ENCODE data around the gene ZFP36L1.

Gene ZFP36L1

DNA sequence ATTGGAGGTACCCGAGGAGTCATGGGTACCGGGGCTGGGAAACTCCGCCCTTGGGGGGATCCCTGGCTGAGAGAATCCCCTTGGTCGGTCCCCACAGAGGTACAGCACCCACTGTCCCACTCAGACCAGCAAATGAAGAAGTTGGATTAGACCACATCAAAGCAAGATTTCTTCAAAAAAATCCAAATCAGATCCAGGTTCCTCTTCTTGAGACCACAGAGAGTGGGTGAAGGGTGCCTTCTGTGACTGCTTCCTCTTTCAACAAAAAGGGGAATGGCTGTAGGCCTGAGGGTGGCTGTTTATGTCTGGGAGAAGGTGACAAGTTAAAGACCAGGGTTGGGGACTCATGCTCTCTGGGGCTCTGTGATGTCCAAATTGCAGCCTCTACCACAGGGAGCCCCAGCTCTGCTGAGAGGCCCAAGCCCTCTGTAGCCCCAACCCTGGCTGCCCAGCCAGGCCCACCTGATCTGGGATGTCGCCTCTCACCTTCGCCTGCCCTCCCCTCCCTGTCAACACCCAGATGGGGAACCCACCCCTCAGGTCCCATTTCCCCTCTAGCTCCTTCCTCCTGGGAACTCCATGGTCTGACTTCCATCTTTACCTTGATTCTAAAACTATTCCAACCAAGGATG lies 50.9 kb downstream of the ZFP36L1 start:
- no peak overlapping the region for H3K4me3 ChIP-seq (ENCODE audit: low read depth, low read length)
- H2BK120ac ChIP-seq (ENCODE audit: insufficient read depth, low read length, poor library complexity), result no peak overlapping the region
- H2AK5ac ChIP-seq (ENCODE audit: low read length), result no peak overlapping the region
- H3K4me2 ChIP-seq (ENCODE audit: low read length), result no peak overlapping the region
- H3K79me2 ChIP-seq (ENCODE audit: control insufficient read depth, insufficient read depth, low read length, poor library complexity), result no peaks in the 10 kb centered on the region
- no peak overlapping the region for H3K18ac ChIP-seq (ENCODE audit: low read length)
- no peak overlapping the region for H4K91ac ChIP-seq (ENCODE audit: low read depth, low read length)
- peaks cover 0 to under 1% of the 10 kb centered on the region in 2 experiments for H3K4me1 ChIP-seq (ENCODE audit: control insufficient read depth in 1 of 2, insufficient read depth in 2 of 2, low read length in 2 of 2)
- DNase-seq, result peak; percentile 31 to 55
- no peak overlapping the region for H4K8ac ChIP-seq (ENCODE audit: low read depth, low read length)
- H2BK5ac ChIP-seq (ENCODE audit: low read depth, low read length, poor library complexity), result no peak overlapping the region
- H3K36me3 ChIP-seq (ENCODE audit: control insufficient read depth in 1 of 2, insufficient read depth in 2 of 2, low read length in 2 of 2), result no peaks in the 10 kb centered on the region
- no peaks in the 10 kb centered on the region for H3K27me3 ChIP-seq (ENCODE audit: insufficient read depth, low read length)
- H3K27ac ChIP-seq (ENCODE audit: low read depth, low read length), result no peak overlapping the region
- H2AFZ ChIP-seq (ENCODE audit: insufficient read depth, low read length, poor library complexity), result no peak overlapping the region
- no peak overlapping the region for H2BK12ac ChIP-seq (ENCODE audit: low read length)
- H3K79me1 ChIP-seq (ENCODE audit: low read length), result peaks cover 1% of the 10 kb centered on the region
- no peak overlapping the region for H3K4ac ChIP-seq (ENCODE audit: low read depth, low read length)
- H4K12ac ChIP-seq (ENCODE audit: low read depth, low read length), result no peak overlapping the region
- no CpG with 5 or more reads among the region's 6 CpGs for WGBS (ENCODE audit: extremely low coverage, insufficient coverage, insufficient read length)
- no peak overlapping the region for H3K23ac ChIP-seq (ENCODE audit: low read length)
- no peak overlapping the region for H3K9ac ChIP-seq (ENCODE audit: low read length)
- no peak overlapping the region for H3K14ac ChIP-seq (ENCODE audit: low read length)
- H3K9me3 ChIP-seq (ENCODE audit: insufficient read depth, low read depth, low read length), result no peaks in the 10 kb centered on the region

DNA sequence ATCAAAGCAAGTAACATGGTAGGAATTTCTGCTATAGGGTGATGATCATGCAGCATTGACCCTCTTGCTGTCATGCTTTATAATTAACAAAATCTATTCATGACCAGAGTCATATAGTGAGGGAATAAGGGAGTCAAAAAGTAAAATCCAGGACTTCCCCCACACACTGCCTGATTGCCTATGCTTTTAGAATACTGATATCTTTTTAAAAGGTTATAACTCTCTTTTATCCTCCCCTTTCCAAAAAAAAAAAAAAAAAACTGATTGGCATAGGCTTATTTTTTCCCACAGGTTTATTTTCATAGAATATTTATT lies 51.4 kb downstream of the ZFP36L1 start:
- H2BK120ac ChIP-seq (ENCODE audit: insufficient read depth, low read length, poor library complexity), result no peak overlapping the region
- H3K36me3 ChIP-seq (ENCODE audit: control insufficient read depth in 1 of 2, insufficient read depth in 2 of 2, low read length in 2 of 2), result no peaks in the 10 kb centered on the region
- no peak overlapping the region for H4K12ac ChIP-seq (ENCODE audit: low read depth, low read length)
- no peaks in the 10 kb centered on the region for H3K27me3 ChIP-seq (ENCODE audit: insufficient read depth, low read length)
- H3K18ac ChIP-seq (ENCODE audit: low read length), result no peak overlapping the region
- H3K4me2 ChIP-seq (ENCODE audit: low read length), result no peak overlapping the region
- H3K14ac ChIP-seq (ENCODE audit: low read length), result no peak overlapping the region
- peaks cover 4 to 5% of the 10 kb centered on the region in 2 experiments for H3K4me1 ChIP-seq (ENCODE audit: control insufficient read depth in 1 of 2, insufficient read depth in 2 of 2, low read length in 2 of 2)
- H4K8ac ChIP-seq (ENCODE audit: low read depth, low read length), result no peak overlapping the region
- H3K79me2 ChIP-seq (ENCODE audit: control insufficient read depth, insufficient read depth, low read length, poor library complexity), result no peaks in the 10 kb centered on the region
- no peak overlapping the region for H2BK12ac ChIP-seq (ENCODE audit: low read length)
- no peak overlapping the region for H4K91ac ChIP-seq (ENCODE audit: low read depth, low read length)
- no peak overlapping the region for H2AK5ac ChIP-seq (ENCODE audit: low read length)
- H3K27ac ChIP-seq (ENCODE audit: low read depth, low read length), result no peak overlapping the region
- H3K79me1 ChIP-seq (ENCODE audit: low read length), result peaks cover 2% of the 10 kb centered on the region
- H3K9me3 ChIP-seq (ENCODE audit: insufficient read depth, low read depth, low read length), result no peaks in the 10 kb centered on the region
- H3K4ac ChIP-seq (ENCODE audit: low read depth, low read length), result no peak overlapping the region
- no peak for DNase-seq
- H3K23ac ChIP-seq (ENCODE audit: low read length), result no peak overlapping the region
- H3K4me3 ChIP-seq (ENCODE audit: low read depth, low read length), result no peak overlapping the region
- no peak overlapping the region for H3K9ac ChIP-seq (ENCODE audit: low read length)
- H2BK5ac ChIP-seq (ENCODE audit: low read depth, low read length, poor library complexity), result no peak overlapping the region
- H2AFZ ChIP-seq (ENCODE audit: insufficient read depth, low read length, poor library complexity), result no peak overlapping the region

DNA sequence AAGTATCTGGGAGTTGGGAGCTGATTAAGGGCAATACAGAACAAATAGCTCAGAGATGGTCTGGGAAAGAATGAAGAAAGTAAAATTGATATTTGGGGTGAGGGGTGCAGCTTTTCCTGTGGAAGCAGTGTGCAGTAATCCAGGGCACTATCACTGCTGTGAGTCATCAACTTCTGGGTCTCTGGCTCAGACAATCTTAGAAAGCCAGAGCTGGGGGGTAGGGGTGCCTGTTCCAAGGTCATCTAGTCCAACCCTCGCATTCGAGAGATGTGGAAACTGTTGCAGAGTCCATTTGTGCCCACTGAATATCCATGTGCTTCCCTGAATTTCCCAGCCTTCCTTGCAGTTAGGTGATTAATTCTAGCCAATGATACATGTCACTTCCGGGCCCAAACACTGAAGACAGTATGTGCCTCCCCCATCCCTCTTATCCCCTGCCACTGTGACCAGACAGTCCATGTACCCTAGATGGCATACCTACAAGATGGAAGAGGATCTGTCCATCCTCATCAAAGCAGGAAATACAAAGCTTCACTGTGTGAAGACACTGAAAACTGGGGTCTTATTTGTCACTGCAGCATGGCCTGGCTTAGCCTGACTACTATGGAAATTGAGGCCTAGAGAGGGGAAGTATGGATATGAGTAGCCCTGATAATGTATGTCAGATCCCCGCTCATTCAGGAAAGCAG lies 51.9 kb downstream of the ZFP36L1 start:
- H3K79me2 ChIP-seq (ENCODE audit: control insufficient read depth, insufficient read depth, low read length, poor library complexity), result no peaks in the 10 kb centered on the region
- no peak overlapping the region for H2BK5ac ChIP-seq (ENCODE audit: low read depth, low read length, poor library complexity)
- no peaks in the 10 kb centered on the region for H3K27me3 ChIP-seq (ENCODE audit: insufficient read depth, low read length)
- H3K14ac ChIP-seq (ENCODE audit: low read length), result no peak overlapping the region
- no peak overlapping the region for H4K12ac ChIP-seq (ENCODE audit: low read depth, low read length)
- H2BK12ac ChIP-seq (ENCODE audit: low read length), result no peak overlapping the region
- H2AFZ ChIP-seq (ENCODE audit: insufficient read depth, low read length, poor library complexity), result no peak overlapping the region
- no peak overlapping the region for H2AK5ac ChIP-seq (ENCODE audit: low read length)
- H3K36me3 ChIP-seq (ENCODE audit: control insufficient read depth in 1 of 2, insufficient read depth in 2 of 2, low read length in 2 of 2), result no peaks in the 10 kb centered on the region
- H3K23ac ChIP-seq (ENCODE audit: low read length), result no peak overlapping the region
- no CpG with 5 or more reads among the region's 4 CpGs for WGBS (ENCODE audit: extremely low coverage, insufficient coverage, insufficient read length)
- H3K9ac ChIP-seq (ENCODE audit: low read length), result no peak overlapping the region
- H3K9me3 ChIP-seq (ENCODE audit: insufficient read depth, low read depth, low read length), result no peaks in the 10 kb centered on the region
- peaks cover 7% of the 10 kb centered on the region for H3K79me1 ChIP-seq (ENCODE audit: low read length)
- H2BK120ac ChIP-seq (ENCODE audit: insufficient read depth, low read length, poor library complexity), result no peak overlapping the region
- no peak overlapping the region for H4K91ac ChIP-seq (ENCODE audit: low read depth, low read length)
- DNase-seq, result no peak
- H3K18ac ChIP-seq (ENCODE audit: low read length), result no peak overlapping the region
- no peak overlapping the region for H4K8ac ChIP-seq (ENCODE audit: low read depth, low read length)
- no peak overlapping the region for H3K4me2 ChIP-seq (ENCODE audit: low read length)
- H3K4ac ChIP-seq (ENCODE audit: low read depth, low read length), result no peak overlapping the region
- no peak overlapping the region for H3K27ac ChIP-seq (ENCODE audit: low read depth, low read length)
- no peak overlapping the region for H3K4me3 ChIP-seq (ENCODE audit: low read depth, low read length)
- peaks cover 7 to 8% of the 10 kb centered on the region in 2 experiments for H3K4me1 ChIP-seq (ENCODE audit: control insufficient read depth in 1 of 2, insufficient read depth in 2 of 2, low read length in 2 of 2)

DNA sequence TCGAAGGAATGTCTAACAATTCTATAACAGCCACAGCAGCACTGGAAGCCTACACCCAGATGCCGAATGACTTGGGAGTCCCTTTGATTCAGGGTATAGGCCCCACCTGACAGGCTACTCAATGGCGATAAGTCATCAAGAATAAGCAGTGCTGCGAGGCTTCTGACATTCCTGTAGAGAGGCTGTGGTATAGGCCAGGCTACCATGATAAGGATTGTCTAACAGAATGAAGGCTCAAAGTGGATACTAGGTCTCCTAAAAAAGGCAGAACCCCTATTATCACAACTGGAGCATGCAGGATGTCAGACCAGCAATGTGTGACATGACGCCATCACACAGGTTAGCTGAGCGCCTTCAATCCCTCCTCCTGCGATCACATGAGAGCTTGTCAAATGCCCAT lies 53.2 kb downstream of the ZFP36L1 start:
- H3K4me1 ChIP-seq (ENCODE audit: control insufficient read depth in 1 of 2, insufficient read depth in 2 of 2, low read length in 2 of 2), result peaks cover 7 to 8% of the 10 kb centered on the region in 2 experiments
- H3K4me3 ChIP-seq (ENCODE audit: low read depth, low read length), result no peak overlapping the region
- no peak overlapping the region for H3K14ac ChIP-seq (ENCODE audit: low read length)
- no peak overlapping the region for H2BK5ac ChIP-seq (ENCODE audit: low read depth, low read length, poor library complexity)
- H3K36me3 ChIP-seq (ENCODE audit: control insufficient read depth in 1 of 2, insufficient read depth in 2 of 2, low read length in 2 of 2), result no peaks in the 10 kb centered on the region
- H2AFZ ChIP-seq (ENCODE audit: insufficient read depth, low read length, poor library complexity), result no peak overlapping the region
- no peak for DNase-seq
- no peak overlapping the region for H3K9ac ChIP-seq (ENCODE audit: low read length)
- H3K27ac ChIP-seq (ENCODE audit: low read depth, low read length), result no peak overlapping the region
- H2BK12ac ChIP-seq (ENCODE audit: low read length), result no peak overlapping the region
- WGBS (ENCODE audit: extremely low coverage, insufficient coverage, insufficient read length), result no CpG with 5 or more reads among the region's 7 CpGs
- no peak overlapping the region for H4K12ac ChIP-seq (ENCODE audit: low read depth, low read length)
- no peaks in the 10 kb centered on the region for H3K9me3 ChIP-seq (ENCODE audit: insufficient read depth, low read depth, low read length)
- no peaks in the 10 kb centered on the region for H3K27me3 ChIP-seq (ENCODE audit: insufficient read depth, low read length)
- H2BK120ac ChIP-seq (ENCODE audit: insufficient read depth, low read length, poor library complexity), result no peak overlapping the region
- no peak overlapping the region for H2AK5ac ChIP-seq (ENCODE audit: low read length)
- H4K8ac ChIP-seq (ENCODE audit: low read depth, low read length), result no peak overlapping the region
- H3K79me1 ChIP-seq (ENCODE audit: low read length), result peaks cover 9% of the 10 kb centered on the region
- H3K18ac ChIP-seq (ENCODE audit: low read length), result no peak overlapping the region
- H3K4ac ChIP-seq (ENCODE audit: low read depth, low read length), result no peak overlapping the region
- no peaks in the 10 kb centered on the region for H3K79me2 ChIP-seq (ENCODE audit: control insufficient read depth, insufficient read depth, low read length, poor library complexity)
- H4K91ac ChIP-seq (ENCODE audit: low read depth, low read length), result no peak overlapping the region
- no peak overlapping the region for H3K4me2 ChIP-seq (ENCODE audit: low read length)
- no peak overlapping the region for H3K23ac ChIP-seq (ENCODE audit: low read length)
